ENCODE measurements around the gene SURF4. TPM values are rescaled to one million over a fixed set of nuclear protein-coding genes. Genes with fewer than 3 reads are reported as not detected.

Gene SURF4
- total RNA-seq, 1 experiment from 2014 or later = 134 TPM

DNA sequence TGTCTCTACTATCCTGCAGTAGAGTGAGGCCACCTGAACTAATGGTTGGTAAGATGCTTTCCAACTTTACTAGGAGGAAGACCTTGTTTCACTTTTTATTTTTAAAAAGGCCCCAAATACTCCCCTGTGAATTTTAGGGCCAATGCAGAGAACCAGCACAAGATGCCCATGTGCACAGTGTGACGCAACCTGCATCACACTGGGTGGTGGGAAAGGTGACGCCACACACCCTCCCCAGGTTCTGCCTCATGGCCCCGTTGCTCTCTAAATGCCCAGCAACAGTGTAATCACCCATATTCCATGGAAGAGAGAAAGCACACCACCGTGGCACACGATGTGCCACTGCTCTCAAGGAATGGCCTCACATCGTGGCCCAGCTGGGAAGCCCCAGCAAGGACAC lies 6.4 kb downstream of the SURF4 start:
- ChIA-PET CTCF (no interaction called here), POLR2A (no interaction called here), RAD21 (ENCODE audit: low non-redundant PET in 1 of 2, low total read pairs in 2 of 2, uncharacterized antibody in 2 of 2, unreplicated experiment in 2 of 2) (no interaction called here)
- Histone ChIP-seq H3K27me3 (ENCODE audit: insufficient read depth, low read length) (no peaks in the 10 kb centered on the region), H3K79me2 (ENCODE audit: insufficient read depth, low read length) (peaks cover 84% of the 10 kb centered on the region), H3K4me1 (ENCODE audit: control insufficient read depth in 1 of 2, insufficient read depth in 2 of 2, low read length in 2 of 2) (peaks cover 0 to 2% of the 10 kb centered on the region in 2 experiments; a peak in 2 of 4 replicates), H2AFZ (ENCODE audit: low read depth, low read length, poor library complexity, severe bottlenecking) (no peak overlapping the region), H3K4me2 (ENCODE audit: low read length) (no peak overlapping the region), H3K36me3 (ENCODE audit: control insufficient read depth in 1 of 2, insufficient read depth in 2 of 2, low read length in 2 of 2) (peaks cover 31 to 54% of the 10 kb centered on the region in 2 experiments; a peak in 3 of 4 replicates), H3K9me2 (ENCODE audit: insufficient read depth) (no peaks in the 10 kb centered on the region), H4K20me1 (ENCODE audit: insufficient read depth) (peaks cover 9% of the 10 kb centered on the region; the same call in 1 of the 2 replicates), H3K9me3 (ENCODE audit: control insufficient read depth in 1 of 2, insufficient read depth in 1 of 2, low read depth in 1 of 2, low read length in 2 of 2) (no peaks in the 10 kb centered on the region), H3K4me3 (replicated peaks in 1 of 2; ENCODE audit: low read depth in 1 of 2, low read length in 2 of 2) (no peak overlapping the region), H3K9ac (ENCODE audit: low read length) (no peak overlapping the region), H3K27ac (ENCODE audit: low read depth, low read length) (no peak overlapping the region)
- no peak for ATAC-seq
- intact Hi-C loops (cut with micrococcal nuclease) = no loop called here
- no peak for DNase-seq (ENCODE audit: low read depth, low spot score)
- TF ChIP-seq EGR1 (IDR thresholded peaks at IDR 0.05; ENCODE audit: low read depth) (no peak), ELF1 (IDR thresholded peaks at IDR 0.05; ENCODE audit: borderline replicate concordance, low read depth) (no peak), SIN3A (IDR thresholded peaks at IDR 0.05; ENCODE audit: low read depth) (no peak), ZNF274 (IDR thresholded peaks at IDR 0.05; ENCODE audit: low read depth, low read length) (no peak), CBX3 (IDR thresholded peaks at IDR 0.05; ENCODE audit: low read depth) (no peak), EZH2 (IDR thresholded peaks at IDR 0.05) (no peak), ZFX (IDR thresholded peaks at IDR 0.05) (no peak), FOSL1 (IDR thresholded peaks at IDR 0.05; ENCODE audit: low read depth) (no peak), CEBPB (IDR thresholded peaks at IDR 0.05; ENCODE audit: low read depth) (no peak)
- TF ChIP-seq, protein P1, sequence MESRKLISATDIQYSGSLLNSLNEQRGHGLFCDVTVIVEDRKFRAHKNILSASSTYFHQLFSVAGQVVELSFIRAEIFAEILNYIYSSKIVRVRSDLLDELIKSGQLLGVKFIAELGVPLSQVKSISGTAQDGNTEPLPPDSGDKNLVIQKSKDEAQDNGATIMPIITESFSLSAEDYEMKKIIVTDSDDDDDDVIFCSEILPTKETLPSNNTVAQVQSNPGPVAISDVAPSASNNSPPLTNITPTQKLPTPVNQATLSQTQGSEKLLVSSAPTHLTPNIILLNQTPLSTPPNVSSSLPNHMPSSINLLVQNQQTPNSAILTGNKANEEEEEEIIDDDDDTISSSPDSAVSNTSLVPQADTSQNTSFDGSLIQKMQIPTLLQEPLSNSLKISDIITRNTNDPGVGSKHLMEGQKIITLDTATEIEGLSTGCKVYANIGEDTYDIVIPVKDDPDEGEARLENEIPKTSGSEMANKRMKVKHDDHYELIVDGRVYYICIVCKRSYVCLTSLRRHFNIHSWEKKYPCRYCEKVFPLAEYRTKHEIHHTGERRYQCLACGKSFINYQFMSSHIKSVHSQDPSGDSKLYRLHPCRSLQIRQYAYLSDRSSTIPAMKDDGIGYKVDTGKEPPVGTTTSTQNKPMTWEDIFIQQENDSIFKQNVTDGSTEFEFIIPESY (IDR thresholded peaks at IDR 0.05; ENCODE audit: extremely low read depth, insufficient replicate concordance, low read length) = no peak
- no TSS peak for BruUV-seq (replicated peaks)

All from HCT116 (cell line).